ENCODE results near the gene MMD2.
A peak's percentile ranks its signal among the peaks of the same experiment; 100 is the strongest.

MMD2 gene

DNA sequence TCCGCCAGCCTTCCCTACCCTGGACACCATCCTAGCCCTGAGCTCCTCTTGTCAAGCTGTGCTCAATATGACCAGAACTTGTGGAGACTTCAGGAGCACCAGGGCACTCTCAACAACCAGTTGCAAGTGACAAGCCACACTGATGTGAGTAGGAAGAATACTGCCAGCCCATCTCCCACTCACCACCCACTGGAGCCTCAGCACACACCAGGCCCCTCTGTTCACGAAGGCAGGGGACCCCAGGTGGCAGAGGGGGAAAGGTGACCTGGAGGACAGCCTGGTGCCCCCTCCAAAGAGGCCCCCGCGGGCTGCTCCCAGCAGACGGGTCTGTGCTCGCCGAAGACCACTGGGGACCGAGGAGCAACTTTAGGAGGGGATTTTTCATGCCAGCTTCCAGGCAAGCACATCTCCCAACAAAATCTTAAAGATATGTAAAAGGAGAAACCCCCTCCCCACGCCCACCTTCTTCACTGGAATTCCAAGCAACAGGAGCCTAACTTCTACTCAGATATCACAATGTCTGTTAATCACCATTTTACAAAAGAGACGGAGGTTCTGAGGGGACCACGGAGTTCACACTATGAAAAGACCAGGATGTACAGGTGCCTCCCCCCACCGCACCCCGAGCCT is 1.0 kb downstream of the MMD2 start:
- TF ChIP-seq CTCF (IDR thresholded peaks at IDR 0.05; ENCODE audit: low read length, missing control alignments) = no peak
- DNase-seq (ENCODE audit: low read depth) = no peak
- H3K4me3 ChIP-seq (replicated peaks; ENCODE audit: low read depth, low read length) = no peak overlapping the region

DNA sequence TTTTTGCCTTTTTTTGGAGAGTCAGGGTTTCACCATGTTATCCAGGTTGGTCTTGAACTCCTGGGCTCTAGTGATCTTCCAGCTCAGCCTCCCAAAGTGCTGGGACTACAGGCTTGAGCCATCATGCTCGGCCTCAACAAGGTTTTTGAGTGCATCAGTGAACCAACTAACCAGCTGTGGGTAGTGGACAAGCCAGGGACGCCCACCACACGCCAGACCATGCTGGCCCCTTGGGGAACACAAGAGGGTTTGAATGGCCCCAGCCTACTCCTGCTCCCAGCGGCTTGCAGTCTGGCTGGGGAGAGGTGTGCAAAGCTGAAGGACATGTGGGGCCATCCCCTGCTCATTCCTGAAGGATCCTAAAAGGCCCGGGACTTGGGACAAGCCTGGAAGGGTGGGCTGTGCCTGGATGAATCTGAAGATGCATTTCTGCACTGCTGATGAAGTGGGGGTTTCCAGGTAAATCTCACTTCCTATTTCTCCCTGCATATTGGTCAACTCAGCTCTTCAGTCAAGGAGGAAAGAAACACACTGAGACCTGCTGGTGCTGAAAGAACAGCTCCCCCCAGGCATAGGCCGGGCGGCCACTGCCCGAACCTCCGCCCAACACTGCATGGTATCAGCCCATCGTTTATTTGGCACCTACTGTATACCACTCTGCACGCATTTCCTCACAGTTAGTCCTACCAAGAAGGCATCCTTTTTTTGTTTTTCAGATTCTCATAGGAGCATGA is 6.9 kb downstream of the MMD2 start:
- TF ChIP-seq CTCF (IDR thresholded peaks at IDR 0.05; ENCODE audit: low read length, missing control alignments) = no peak
- no peak overlapping the region for H3K4me3 ChIP-seq (replicated peaks; ENCODE audit: low read depth, low read length)
- peak; percentile 39 for DNase-seq (ENCODE audit: low read depth)

DNA sequence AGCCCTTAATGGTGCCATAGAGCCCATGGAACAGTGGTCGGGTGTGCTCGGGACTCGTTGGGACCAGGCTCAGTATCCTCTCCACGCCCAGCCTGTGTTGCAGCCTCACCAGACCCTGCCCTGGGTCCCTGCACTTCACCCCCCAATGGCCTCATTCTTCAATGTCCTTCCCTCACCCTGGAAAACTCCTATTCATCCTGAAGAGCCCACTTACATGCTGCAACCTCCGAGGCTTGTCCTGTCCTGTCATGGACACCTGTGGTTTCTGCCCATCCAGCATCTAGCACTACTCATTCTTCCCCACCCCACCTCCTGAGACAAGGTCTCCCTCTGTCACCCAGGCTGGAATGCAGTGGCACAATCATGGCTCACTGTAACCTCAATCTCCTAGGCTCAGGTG is 7.7 kb downstream of the MMD2 start:
- H3K4me3 ChIP-seq (replicated peaks; ENCODE audit: low read depth, low read length) = no peak overlapping the region
- no peak for TF ChIP-seq CTCF (IDR thresholded peaks at IDR 0.05; ENCODE audit: low read length, missing control alignments)
- DNase-seq (ENCODE audit: low read depth) = no peak

GRCh38 chr7:4948402-4948801 is 10.6 kb downstream of the MMD2 start:
- TF ChIP-seq CTCF (IDR thresholded peaks at IDR 0.05; ENCODE audit: low read length, missing control alignments) = no peak
- DNase-seq (ENCODE audit: low read depth) = no peak
- no peak overlapping the region for H3K4me3 ChIP-seq (replicated peaks; ENCODE audit: low read depth, low read length)

DNA sequence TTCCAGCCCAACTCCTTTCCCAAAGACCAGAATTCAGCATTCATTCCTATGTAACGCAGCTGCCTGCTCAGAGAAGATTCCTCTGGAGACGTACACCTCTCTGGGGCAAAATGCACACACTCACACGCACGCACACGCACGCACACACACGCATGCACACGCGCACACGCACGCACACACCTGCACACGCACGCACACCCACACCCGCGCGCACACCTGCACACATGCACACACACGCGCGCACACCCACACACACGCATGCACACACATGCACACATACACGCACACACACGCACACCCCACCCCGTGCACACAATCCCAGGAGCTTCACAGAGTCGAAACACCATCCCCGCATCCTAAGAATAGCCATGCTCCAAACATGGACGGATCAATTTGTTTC is 13.0 kb downstream of the MMD2 start:
- TF ChIP-seq CTCF (IDR thresholded peaks at IDR 0.05; ENCODE audit: low read length, missing control alignments) = no peak
- no peak for DNase-seq (ENCODE audit: low read depth)
- H3K4me3 ChIP-seq (replicated peaks; ENCODE audit: low read depth, low read length) = no peak overlapping the region

- TF ChIP-seq CTCF (IDR thresholded peaks at IDR 0.05; ENCODE audit: low read length, missing control alignments) = no peak
- H3K4me3 ChIP-seq (replicated peaks; ENCODE audit: low read depth, low read length) = no peak overlapping the region
- DNase-seq (ENCODE audit: low read depth) = no peak
These were observed 14.0 kb downstream of the MMD2 start for GRCh38 chr7:4944939-4945338.

DNA sequence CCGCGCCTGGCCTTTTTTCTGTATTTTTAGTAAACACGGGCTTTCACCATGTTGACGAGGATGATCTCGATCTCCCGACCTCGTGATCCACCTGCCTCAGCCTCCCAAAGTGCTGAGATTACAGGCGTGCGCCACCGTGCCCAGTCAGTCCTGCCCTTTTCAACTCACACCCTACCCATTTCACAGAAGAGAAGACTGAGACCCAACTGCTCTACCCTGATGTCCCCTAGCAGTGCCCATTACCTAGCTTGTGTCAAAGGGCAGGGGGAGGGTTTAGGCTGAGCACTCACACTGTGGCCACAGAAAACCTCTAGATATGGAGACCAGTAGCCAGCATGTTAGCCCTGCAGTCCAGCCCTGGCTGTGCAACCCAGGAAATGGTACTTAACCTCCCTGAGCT is 15.7 kb downstream of the MMD2 start:
- no peak for TF ChIP-seq CTCF (IDR thresholded peaks at IDR 0.05; ENCODE audit: low read length, missing control alignments)
- no peak overlapping the region for H3K4me3 ChIP-seq (replicated peaks; ENCODE audit: low read depth, low read length)
- no peak for DNase-seq (ENCODE audit: low read depth)
